GM12872 (cell line): ENCODE data around the gene LAMA4.

Experiments
- CTCF ChIP-seq: IDR thresholded peaks from 3 replicates; pipeline ENCODE4 v1.5.1; 2011; ENCODE audit warnings: low read depth, mild to moderate bottlenecking, low read length, moderate library complexity; ENCODE audit not compliant: insufficient read depth

The LAMA4 gene, protein sequence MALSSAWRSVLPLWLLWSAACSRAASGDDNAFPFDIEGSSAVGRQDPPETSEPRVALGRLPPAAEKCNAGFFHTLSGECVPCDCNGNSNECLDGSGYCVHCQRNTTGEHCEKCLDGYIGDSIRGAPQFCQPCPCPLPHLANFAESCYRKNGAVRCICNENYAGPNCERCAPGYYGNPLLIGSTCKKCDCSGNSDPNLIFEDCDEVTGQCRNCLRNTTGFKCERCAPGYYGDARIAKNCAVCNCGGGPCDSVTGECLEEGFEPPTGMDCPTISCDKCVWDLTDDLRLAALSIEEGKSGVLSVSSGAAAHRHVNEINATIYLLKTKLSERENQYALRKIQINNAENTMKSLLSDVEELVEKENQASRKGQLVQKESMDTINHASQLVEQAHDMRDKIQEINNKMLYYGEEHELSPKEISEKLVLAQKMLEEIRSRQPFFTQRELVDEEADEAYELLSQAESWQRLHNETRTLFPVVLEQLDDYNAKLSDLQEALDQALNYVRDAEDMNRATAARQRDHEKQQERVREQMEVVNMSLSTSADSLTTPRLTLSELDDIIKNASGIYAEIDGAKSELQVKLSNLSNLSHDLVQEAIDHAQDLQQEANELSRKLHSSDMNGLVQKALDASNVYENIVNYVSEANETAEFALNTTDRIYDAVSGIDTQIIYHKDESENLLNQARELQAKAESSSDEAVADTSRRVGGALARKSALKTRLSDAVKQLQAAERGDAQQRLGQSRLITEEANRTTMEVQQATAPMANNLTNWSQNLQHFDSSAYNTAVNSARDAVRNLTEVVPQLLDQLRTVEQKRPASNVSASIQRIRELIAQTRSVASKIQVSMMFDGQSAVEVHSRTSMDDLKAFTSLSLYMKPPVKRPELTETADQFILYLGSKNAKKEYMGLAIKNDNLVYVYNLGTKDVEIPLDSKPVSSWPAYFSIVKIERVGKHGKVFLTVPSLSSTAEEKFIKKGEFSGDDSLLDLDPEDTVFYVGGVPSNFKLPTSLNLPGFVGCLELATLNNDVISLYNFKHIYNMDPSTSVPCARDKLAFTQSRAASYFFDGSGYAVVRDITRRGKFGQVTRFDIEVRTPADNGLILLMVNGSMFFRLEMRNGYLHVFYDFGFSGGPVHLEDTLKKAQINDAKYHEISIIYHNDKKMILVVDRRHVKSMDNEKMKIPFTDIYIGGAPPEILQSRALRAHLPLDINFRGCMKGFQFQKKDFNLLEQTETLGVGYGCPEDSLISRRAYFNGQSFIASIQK (N-terminal part only)

GRCh38 chr6:112253841-112254816 lies at the start of gene LAMA4:
TSS of gene LAMA4 (minus strand) at chr6:112254567. CDS start at chr6:112254150, 417 bp downstream.
- TF ChIP-seq CTCF, result no peak

DNA sequence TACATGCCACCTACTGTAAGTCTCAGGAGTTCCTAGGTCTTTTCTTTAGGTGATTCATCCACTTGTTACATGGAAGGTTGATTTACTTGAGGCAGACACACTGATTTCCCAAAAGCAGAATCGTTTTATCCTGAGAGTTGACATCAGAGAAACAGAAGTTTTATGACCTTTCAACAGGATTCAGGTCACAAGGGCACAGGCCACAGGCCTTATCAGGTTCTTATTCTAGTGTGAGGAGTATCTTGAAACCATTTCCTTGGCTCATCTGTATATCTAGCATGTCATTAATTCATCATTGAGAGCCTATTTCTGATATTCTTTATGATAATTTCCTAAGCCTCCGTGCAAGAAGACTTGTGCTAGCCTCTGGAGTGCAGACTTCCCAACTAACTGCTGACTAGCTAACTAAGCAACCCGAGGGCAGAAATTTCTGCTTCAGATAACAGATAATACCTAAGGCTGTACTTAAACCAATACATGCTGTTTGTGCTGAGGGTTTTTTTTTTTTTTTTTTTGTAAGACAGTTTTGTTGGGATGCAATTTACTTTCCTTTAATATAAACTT lies 47.9 kb upstream of the LAMA4 start:
- TF ChIP-seq CTCF, result no peak

GRCh38 chr6:112300896-112301295 lies 46.5 kb upstream of the LAMA4 start:
- TF ChIP-seq CTCF, result no peak

GRCh38 chr6:112298816-112299281 lies 44.5 kb upstream of the LAMA4 start:
- no peak for TF ChIP-seq CTCF

- no peak for TF ChIP-seq CTCF
These were observed 43.8 kb upstream of the LAMA4 start for GRCh38 chr6:112298021-112298745.

DNA sequence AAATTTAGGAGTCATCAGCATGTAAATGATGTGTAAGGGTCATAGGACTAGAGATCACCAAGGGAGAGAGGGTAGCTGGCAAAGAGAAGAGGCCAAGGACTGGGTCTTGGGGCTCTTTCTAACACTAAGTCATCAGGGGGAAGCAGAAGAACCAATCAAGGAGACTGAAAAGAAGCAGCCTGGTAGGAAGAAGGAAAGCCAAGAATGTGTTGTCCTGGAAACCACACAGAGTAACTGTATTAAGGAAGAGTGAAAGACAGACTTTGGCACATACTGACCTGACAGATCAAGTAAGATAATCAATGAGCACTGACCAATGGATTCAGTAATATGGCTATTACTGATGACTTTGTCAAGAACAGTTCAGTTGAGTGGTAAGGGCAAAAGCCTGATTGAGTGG lies 42.3 kb upstream of the LAMA4 start:
- TF ChIP-seq CTCF, result no peak
